IPS-18c (cell line): ENCODE data around the gene RTEL1.

Source experiments
- H3K4me3 ChIP-seq: 2 replicates; pipeline ENCODE4 v1.7.0; 2013; ENCODE audit warnings: low read depth, mild to moderate bottlenecking, low read length, moderate library complexity; ENCODE audit not compliant: insufficient read depth
- H3K9me3 ChIP-seq: one replicate; pipeline ENCODE4 v1.6.1; 2013; ENCODE audit warnings: mild to moderate bottlenecking, low read length, moderate library complexity; ENCODE audit not compliant: control insufficient read depth, insufficient read depth

The RTEL1 gene

GRCh38 chr20:63690898-63691710, 33.0 kb downstream of the RTEL1 start:
- no peaks in the 10 kb centered on the region for H3K9me3 ChIP-seq
- no peak overlapping the region for H3K4me3 ChIP-seq

- H3K4me3 ChIP-seq: no peak overlapping the region
- no peaks in the 10 kb centered on the region for H3K9me3 ChIP-seq
Measured at GRCh38 chr20:63691711-63692435, 33.8 kb downstream of the RTEL1 start.

- no peak overlapping the region for H3K4me3 ChIP-seq
- H3K9me3 ChIP-seq: no peaks in the 10 kb centered on the region
Measured at GRCh38 chr20:63692436-63693082, 34.4 kb downstream of the RTEL1 start.

GRCh38 chr20:63693083-63693732, 35.1 kb downstream of the RTEL1 start:
- Histone ChIP-seq H3K4me3 (no peak overlapping the region), H3K9me3 (peaks cover 2% of the 10 kb centered on the region)

- H3K4me3 ChIP-seq: no peak overlapping the region
- H3K9me3 ChIP-seq: peaks cover 2% of the 10 kb centered on the region
Measured at GRCh38 chr20:63693733-63694583, 35.8 kb downstream of the RTEL1 start.

- H3K4me3 ChIP-seq: no peak overlapping the region
Measured at GRCh38 chr20:63694584-63695423, 36.7 kb downstream of the RTEL1 start.

GRCh38 chr20:63695424-63696305, 37.6 kb downstream of the RTEL1 start:
- H3K9me3 ChIP-seq: peaks cover 2% of the 10 kb centered on the region
- peak overlapping the region; percentile 31; the same call in 1 of the 2 replicates for H3K4me3 ChIP-seq

More at GRCh38 chr20:63694584-63695423, 36.7 kb downstream of the RTEL1 start:
- peaks cover 2% of the 10 kb centered on the region for H3K9me3 ChIP-seq

GRCh38 chr20:63696306-63696627, 38.2 kb downstream of the RTEL1 start:
- Histone ChIP-seq H3K4me3 (peak overlapping the region; percentile 47), H3K9me3 (peaks cover 2% of the 10 kb centered on the region)

GRCh38 chr20:63696628-63697356, 38.7 kb downstream of the RTEL1 start, which contains the start of gene TNFRSF6B:
TSS of gene TNFRSF6B (plus strand) at chr20:63696652. CDS start at chr20:63696768, 116 bp downstream.
- H3K4me3 ChIP-seq: peak within 1 kb of the TSS; percentile 47

GRCh38 chr20:63697357-63697867, 39.3 kb downstream of the RTEL1 start:
- Histone ChIP-seq H3K9me3 (peaks cover 2% of the 10 kb centered on the region), H3K4me3 (no peak overlapping the region)

More at GRCh38 chr20:63696628-63697356, 38.7 kb downstream of the RTEL1 start, which contains the start of gene TNFRSF6B:
- peaks cover 2% of the 10 kb centered on the region for H3K9me3 ChIP-seq

GRCh38 chr20:63697868-63698545, 39.9 kb downstream of the RTEL1 start:
- peaks cover 2% of the 10 kb centered on the region for H3K9me3 ChIP-seq
- H3K4me3 ChIP-seq: no peak overlapping the region

- no peak overlapping the region for H3K4me3 ChIP-seq
- peaks cover 2% of the 10 kb centered on the region for H3K9me3 ChIP-seq
Measured at GRCh38 chr20:63698739-63699465, 40.8 kb downstream of the RTEL1 start.
